Activated CD4-positive, alpha-beta T cell treated with anti-CD3 and anti-CD28 coated beads, Interleukin-2, amount 50 U/mL, for 24 hours (primary cell): ENCODE data around the gene HIRA.

Source experiments
- DNase-seq, 2 donors: peaks; one replicate each; pipeline ENCODE4 v3.0.0-alpha.2; 2020; ENCODE audit warnings: low read depth in 1 of 2, low spot score in 1 of 2

The HIRA gene

DNA sequence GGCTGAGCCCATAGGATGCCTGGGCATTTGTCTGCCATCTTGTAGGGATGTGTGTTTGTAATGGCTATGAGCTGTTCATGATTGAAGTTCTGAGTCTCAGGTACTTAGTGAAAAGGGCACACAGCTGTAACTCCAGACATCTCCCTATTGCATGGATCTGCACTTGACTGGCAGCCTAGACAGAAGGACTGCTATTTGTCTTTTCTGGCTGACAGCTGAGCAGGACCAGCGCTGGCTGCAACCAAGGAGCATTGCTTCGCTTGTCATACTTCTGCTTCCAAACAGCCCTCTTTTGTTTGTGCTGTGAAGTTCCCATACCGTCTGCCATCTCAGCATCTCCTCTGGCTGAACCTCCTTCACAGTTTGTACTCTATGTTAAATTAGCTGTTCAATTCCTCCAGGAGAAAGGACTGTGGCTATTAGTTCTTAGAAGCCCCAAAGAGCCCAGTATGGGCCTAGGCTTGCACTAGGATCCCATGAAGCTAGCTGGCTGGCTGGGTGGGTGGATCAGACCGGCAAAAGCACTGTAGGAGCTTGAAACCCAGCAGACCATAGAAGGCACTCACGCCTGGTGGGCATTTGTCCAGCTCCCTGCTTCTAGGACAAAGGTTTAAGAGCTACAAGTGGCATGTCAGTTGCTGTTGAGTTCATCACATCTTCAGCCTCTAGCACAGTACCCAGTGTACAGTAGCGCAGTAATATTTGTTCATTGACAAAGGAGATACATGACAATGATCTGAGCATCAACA is 20.4 kb downstream of the HIRA start:
- no peak for DNase-seq

DNA sequence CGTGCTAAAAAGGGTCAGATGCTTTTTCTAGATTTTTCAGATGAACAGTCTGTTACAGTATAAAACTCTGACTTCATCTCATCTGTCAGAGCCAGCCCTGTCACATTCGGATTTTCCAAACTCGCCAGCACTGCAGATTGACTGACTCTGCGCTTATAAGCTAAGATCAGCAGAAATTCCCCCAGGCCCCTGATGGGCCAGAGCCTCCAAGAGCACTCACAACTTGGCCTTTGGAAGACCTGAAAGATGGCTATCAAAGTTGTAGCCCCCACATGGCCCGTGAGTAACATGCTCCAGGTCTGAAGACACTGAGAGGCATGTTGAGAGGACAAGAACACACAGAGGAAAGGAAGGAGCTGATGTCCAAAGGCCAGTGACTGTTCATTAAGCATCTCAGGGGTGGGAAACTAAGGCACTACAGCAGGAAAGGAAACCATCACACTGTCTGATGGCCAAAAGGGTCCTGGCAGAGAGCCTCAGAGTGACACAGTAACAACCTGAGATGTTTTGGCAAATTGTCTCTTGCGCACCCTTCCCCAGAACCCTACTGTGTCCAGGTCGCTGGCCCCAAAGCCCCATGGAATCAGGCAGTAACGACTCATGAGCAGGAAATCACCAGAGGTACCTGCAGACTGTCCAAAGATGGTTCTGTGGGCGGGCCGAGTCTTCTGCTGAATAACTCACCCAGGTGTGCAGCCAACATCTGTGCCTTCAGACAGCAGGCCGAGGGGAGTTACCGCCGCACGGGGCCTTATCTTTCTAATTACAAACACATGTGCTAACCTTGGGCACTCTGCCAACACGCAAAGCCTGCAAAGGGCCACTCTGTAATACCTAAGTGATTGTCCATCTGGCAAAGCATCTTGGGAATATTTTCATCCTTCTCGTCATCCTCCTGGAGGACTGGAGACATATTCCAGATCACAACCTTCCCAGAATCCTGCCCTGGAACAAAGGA is 23.6 kb downstream of the HIRA start:
- DNase-seq = no peak

- DNase-seq = no peak
Observed at GRCh38 chr22:19406846-19407245, 24.7 kb downstream of the HIRA start.

DNA sequence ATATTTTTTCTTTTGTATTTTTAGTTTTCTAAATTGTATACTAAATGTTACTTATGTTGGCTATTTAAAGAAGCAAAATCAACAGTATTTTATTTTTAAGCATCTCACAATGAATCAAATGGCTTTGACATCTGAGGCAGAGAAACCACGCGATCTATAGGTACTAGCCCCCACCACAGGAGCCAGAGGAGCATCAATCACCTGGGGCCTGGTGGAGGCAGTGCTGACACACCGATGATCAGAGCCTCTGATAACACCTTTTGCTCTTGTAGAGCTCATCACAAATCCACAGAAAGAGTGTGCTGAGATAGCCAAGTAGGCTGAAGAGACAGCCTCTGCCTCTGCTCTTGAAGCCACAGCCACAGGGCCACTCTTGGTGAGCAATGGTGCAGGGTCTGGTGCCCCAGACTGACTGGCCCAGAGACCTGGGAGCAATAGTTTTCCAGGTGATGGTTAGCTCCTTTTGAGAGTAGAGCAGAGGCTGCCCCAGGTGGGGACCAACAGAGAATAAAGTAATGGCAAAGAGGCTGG is 25.2 kb downstream of the HIRA start:
- DNase-seq = no peak

DNA sequence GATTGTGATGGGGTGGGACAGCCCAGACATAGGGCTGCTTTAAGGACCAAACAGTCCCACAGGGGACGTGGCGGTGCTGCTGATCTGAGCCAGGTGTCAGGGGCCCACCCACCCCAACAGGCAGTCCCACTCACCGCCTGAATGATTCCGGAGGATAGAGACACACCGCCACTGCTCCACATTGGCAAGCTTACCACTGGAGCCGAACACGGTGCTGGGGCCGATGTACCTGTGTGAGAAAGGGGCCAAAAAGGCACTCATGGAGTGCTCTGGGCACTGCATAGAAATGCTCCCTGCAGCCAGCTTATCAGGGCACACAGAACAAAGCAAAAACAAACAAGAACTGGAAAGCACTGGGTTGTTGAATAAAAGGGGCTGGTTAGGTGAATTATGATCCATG is 25.9 kb downstream of the HIRA start:
- DNase-seq = no peak

GRCh38 chr22:19405133-19405532 is 26.4 kb downstream of the HIRA start:
- DNase-seq = no peak

GRCh38 chr22:19404676-19405075 is 26.9 kb downstream of the HIRA start:
- DNase-seq = no peak

DNA sequence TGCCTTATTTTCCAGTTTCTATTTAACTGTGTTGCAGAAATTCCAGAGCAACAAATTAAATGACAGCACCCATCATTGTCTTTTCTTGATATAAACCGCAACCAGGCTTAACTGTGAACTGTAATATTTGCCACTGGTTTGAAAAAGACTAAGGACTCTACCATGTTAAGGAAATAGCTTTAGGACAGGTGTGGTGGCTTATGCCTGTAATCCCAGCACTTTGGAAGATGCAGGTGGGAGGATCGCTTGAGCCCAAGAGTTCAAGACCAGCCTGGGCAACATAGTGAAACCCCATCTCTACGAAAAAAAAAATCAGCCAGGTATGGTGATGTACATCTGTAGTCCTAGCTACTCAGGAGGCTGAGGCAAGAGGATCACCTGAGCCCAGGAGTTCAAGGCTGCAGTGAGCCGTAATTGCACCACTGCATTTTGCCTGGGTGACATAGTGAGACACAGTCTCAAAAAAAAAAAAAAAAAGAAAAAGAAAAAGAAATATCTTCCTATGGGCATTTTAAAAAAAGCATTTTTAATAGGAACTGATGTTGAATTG is 28.8 kb downstream of the HIRA start:
- no peak for DNase-seq

- DNase-seq = no peak
Observed at GRCh38 chr22:19401483-19401882, 30.1 kb downstream of the HIRA start.

DNA sequence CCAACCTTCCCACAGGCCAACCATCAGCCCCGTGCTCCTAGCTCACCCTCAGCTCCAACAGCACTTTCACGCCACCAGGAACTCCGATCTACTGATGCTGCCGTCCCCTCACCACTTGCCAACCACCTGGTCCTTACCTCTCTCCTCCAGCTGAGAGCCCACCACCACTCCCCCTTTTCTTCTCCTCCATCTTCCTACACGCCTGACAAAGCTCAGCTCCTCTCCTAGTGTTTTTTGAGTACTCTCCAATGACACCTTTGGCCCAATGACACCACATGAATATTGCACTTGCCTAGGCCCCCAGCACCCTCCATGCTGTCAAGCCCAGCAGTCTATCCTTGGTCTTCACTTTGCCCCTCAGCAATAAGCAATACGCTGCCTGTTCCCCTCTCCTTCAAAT is 30.7 kb downstream of the HIRA start:
- DNase-seq = no peak

GRCh38 chr22:19398652-19399051 is 32.9 kb downstream of the HIRA start:
- DNase-seq = no peak

GRCh38 chr22:19398206-19398605 is 33.3 kb downstream of the HIRA start:
- DNase-seq = no peak

DNA sequence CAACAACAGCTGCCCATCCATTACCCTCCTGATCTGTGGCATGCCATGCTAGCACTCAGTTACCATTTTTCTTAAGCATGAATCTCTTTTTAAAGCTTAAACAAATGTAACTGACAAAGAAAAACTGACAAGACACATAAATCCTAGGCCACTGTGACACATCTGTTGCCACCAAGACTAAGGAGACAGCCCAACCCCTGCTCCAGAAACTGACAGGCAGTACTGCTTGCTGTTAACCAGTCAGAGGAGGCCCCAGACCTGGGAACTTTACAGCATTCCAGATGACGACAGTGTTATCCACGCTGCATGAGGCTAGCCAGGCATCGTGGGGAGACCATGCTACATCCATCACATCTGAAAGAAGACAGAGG is 33.8 kb downstream of the HIRA start:
- no peak for DNase-seq

- no peak for DNase-seq
Observed at GRCh38 chr22:19396934-19397733, 34.4 kb downstream of the HIRA start.

- DNase-seq = no peak
Observed at GRCh38 chr22:19396561-19396933, 35.0 kb downstream of the HIRA start.

- no peak for DNase-seq
Observed at GRCh38 chr22:19395276-19395675, 36.3 kb downstream of the HIRA start.

DNA sequence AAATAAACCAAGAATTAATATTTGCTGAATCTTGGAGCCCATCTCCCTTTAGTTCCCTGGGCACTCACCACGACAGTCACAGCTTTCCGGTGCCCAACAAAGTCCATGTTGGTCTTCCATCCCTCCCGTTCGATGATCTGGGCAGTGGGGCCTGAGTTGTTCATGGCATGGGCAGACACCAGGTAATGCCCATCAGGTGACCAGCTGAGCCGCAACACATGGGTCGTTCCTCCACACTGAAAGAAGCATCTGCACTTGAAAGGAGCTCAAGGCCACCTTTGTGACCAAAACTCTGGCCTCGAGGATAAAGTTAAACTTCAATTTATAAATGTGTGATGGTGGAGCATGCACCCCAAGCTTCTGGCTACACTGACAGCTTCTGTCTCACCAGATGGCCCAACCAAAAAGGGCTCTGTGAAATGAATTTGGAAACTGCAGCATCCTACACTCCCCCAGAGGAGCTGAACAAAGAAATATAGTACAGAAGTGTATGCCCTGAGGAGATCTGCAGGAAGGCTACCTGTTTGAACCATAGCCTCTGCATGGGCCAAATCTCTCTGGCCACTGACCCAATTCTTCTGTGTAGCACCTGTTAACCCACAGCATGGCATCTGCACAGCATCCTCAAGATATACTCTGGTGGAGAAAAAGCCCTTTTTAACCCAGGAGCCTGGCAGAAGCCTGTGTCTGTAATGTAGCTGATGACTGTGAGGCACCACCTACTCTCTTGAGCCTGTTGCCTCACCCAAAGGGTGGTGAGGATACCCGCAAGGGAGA is 37.1 kb downstream of the HIRA start:
- no peak for DNase-seq

- DNase-seq = no peak
Observed at GRCh38 chr22:19393704-19394103, 37.8 kb downstream of the HIRA start.

- DNase-seq = no peak
Observed at GRCh38 chr22:19387575-19387974, 44.0 kb downstream of the HIRA start.

DNA sequence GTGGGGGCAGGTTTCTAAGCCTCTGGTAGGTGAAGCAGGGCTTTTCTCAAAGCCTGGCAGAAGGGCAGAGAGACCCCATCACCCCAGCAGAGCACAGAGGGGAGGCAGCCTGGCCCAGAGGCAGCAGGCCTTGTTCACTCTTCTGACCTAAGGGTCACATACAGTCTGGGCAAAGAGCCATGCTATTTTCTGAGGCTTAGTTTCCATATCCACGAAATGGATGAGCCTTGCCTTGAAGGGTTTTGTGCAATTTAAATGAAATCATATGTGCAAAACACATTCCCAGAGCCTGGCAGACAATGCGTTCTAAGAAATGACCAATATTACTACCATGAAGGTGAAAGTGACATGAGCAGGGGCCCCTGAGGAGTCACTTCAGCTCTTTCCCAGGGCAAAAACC is 44.5 kb downstream of the HIRA start:
- DNase-seq = no peak
